ENCODE measurements around the gene RELL1. TPM values are rescaled to one million over a fixed set of nuclear protein-coding genes. Genes with fewer than 3 reads are reported as not detected.
"Not testable (repeated sequence)": the region's sequence is repeated elsewhere in the genome, so short reads cannot be mapped to it uniquely, and the experiment has no call there.

RELL1 gene
- total RNA-seq, 1 donor from 2014 or later: 55.2 TPM

GRCh38 chr4:37670249-37670648, 15.9 kb downstream of the RELL1 start:
- H3K36me3 ChIP-seq (ENCODE audit: control insufficient read depth, insufficient read depth, low read length): no peaks in the 10 kb centered on the region
- no peaks in the 10 kb centered on the region for H3K27me3 ChIP-seq (ENCODE audit: control insufficient read depth, insufficient read depth, low read length)
- no peak for TF ChIP-seq CTCF (IDR thresholded peaks at IDR 0.05; ENCODE audit: insufficient read depth, low read length, poor library complexity, severe bottlenecking)
- no peak overlapping the region for H3K4me3 ChIP-seq (ENCODE audit: low read depth, low read length)
- DNase-seq (ENCODE audit: low read depth): no peak

GRCh38 chr4:37669124-37669523, 17.1 kb downstream of the RELL1 start:
- H3K27me3 ChIP-seq (ENCODE audit: control insufficient read depth, insufficient read depth, low read length); H3K4me3 ChIP-seq (ENCODE audit: low read depth, low read length); DNase-seq (ENCODE audit: low read depth); H3K36me3 ChIP-seq (ENCODE audit: control insufficient read depth, insufficient read depth, low read length): not testable (repeated sequence)

- no peak for TF ChIP-seq CTCF (IDR thresholded peaks at IDR 0.05; ENCODE audit: insufficient read depth, low read length, poor library complexity, severe bottlenecking)
- no peaks in the 10 kb centered on the region for H3K27me3 ChIP-seq (ENCODE audit: control insufficient read depth, insufficient read depth, low read length)
- no peak for DNase-seq (ENCODE audit: low read depth)
- H3K4me3 ChIP-seq (ENCODE audit: low read depth, low read length): no peak overlapping the region
- H3K36me3 ChIP-seq (ENCODE audit: control insufficient read depth, insufficient read depth, low read length): no peaks in the 10 kb centered on the region
These were observed 18.7 kb downstream of the RELL1 start for GRCh38 chr4:37667197-37668100.

- H3K4me3 ChIP-seq (ENCODE audit: low read depth, low read length): no peak overlapping the region
- H3K27me3 ChIP-seq (ENCODE audit: control insufficient read depth, insufficient read depth, low read length): no peaks in the 10 kb centered on the region
- peak; percentile 96 for DNase-seq (ENCODE audit: low read depth)
- peak; percentile 31 for TF ChIP-seq CTCF (IDR thresholded peaks at IDR 0.05; ENCODE audit: insufficient read depth, low read length, poor library complexity, severe bottlenecking)
- no peaks in the 10 kb centered on the region for H3K36me3 ChIP-seq (ENCODE audit: control insufficient read depth, insufficient read depth, low read length)
These were observed 19.5 kb downstream of the RELL1 start for GRCh38 chr4:37666625-37667071.

GRCh38 chr4:37665333-37666320, 20.5 kb downstream of the RELL1 start:
- no peaks in the 10 kb centered on the region for H3K36me3 ChIP-seq (ENCODE audit: control insufficient read depth, insufficient read depth, low read length)
- no peak for TF ChIP-seq CTCF (IDR thresholded peaks at IDR 0.05; ENCODE audit: insufficient read depth, low read length, poor library complexity, severe bottlenecking)
- DNase-seq (ENCODE audit: low read depth): no peak
- no peaks in the 10 kb centered on the region for H3K27me3 ChIP-seq (ENCODE audit: control insufficient read depth, insufficient read depth, low read length)
- no peak overlapping the region for H3K4me3 ChIP-seq (ENCODE audit: low read depth, low read length)

GRCh38 chr4:37664696-37665095, 21.5 kb downstream of the RELL1 start:
- no peak for DNase-seq (ENCODE audit: low read depth)
- Histone ChIP-seq H3K27me3 (ENCODE audit: control insufficient read depth, insufficient read depth, low read length) (no peaks in the 10 kb centered on the region), H3K36me3 (ENCODE audit: control insufficient read depth, insufficient read depth, low read length) (no peaks in the 10 kb centered on the region), H3K4me3 (ENCODE audit: low read depth, low read length) (no peak overlapping the region)
- TF ChIP-seq CTCF (IDR thresholded peaks at IDR 0.05; ENCODE audit: insufficient read depth, low read length, poor library complexity, severe bottlenecking): no peak
